Measurements from ENCODE around the gene KRTAP5-5.

DNA sequence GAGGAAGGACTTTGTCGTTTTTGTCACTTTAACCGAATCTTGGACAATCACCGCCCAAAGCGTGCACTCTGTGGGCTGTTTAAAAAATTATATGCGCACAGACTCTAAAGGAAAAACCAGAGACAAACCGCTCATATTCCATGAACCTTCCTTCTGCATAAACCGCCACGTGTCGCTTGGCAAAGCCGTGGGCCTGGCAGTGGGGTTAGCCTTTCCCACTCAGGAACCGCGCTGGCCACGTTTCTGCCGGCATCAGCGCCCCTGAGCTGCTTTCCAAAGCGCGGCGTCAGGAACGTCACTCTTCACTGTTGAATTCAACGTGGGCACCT is 22.8 kb downstream of the KRTAP5-5 start:
- TF ChIP-seq EZH2 (IDR thresholded peaks at IDR 0.05; ENCODE audit: borderline replicate concordance, insufficient read depth, low read depth, low read length, poor library complexity, severe bottlenecking) (no peak), CTCF (IDR thresholded peaks at IDR 0.05) (no peak)

Data from B cell (primary cell).